Heart right ventricle (tissue), 16 donors: Measurements from ENCODE around the gene ADNP. TPM values are rescaled to one million over a fixed set of nuclear protein-coding genes. Genes with fewer than 3 reads are reported as not detected.

ENCODE experiments used
- ATAC-seq, 8 donors: fragments of 200-7000 bp; cut with Tn5 transposase; one replicate each; pipeline ENCODE4 v1.9.1; 2020; ENCODE audit warnings: mild to moderate bottlenecking in 8 of 8, moderate library complexity in 8 of 8, moderate number of reproducible peaks in 1 of 8
- DNase-seq, 2 donors: peaks; one replicate each; pipeline ENCODE4 v3.0.0-alpha.2; 2020
- H3K27ac ChIP-seq, 10 donors: fragments of 200-600 bp; sonication (generic) in 2 of 10; one replicate each; pipeline versions ENCODE4 v1.5.0 to v1.8.0; 2020 to 2022; ENCODE audit warnings: mild to moderate bottlenecking in 3 of 10
- H3K27me3 ChIP-seq, 7 donors: fragments of 200-600 bp; one replicate each; pipeline ENCODE4 v1.8.0; 2021 to 2022; ENCODE audit warnings: mild to moderate bottlenecking in 2 of 7
- H3K36me3 ChIP-seq, 9 donors: fragments of 200-600 bp; sonication (generic) in 1 of 9; one replicate each; pipeline versions ENCODE4 v1.5.0 to v1.8.0; 2020 to 2022; ENCODE audit warnings: mild to moderate bottlenecking in 2 of 9
- H3K4me1 ChIP-seq, 9 donors: fragments of 200-600 bp; sonication (generic) in 1 of 9; one replicate each; pipeline versions ENCODE4 v1.5.0 to v1.8.0; 2020 to 2022; ENCODE audit warnings: mild to moderate bottlenecking in 4 of 9
- H3K4me3 ChIP-seq, 10 donors: fragments of 200-600 bp; sonication (generic) in 2 of 10; one replicate each; pipeline versions ENCODE4 v1.5.0 to v1.8.0; 2020 to 2022; ENCODE audit warnings: mild to moderate bottlenecking in 7 of 10, moderate library complexity in 2 of 10
- H3K9me3 ChIP-seq, 11 donors: fragments of 200-600 bp in 10 of 11; sonication (generic) in 2 of 11; one replicate each; pipeline versions ENCODE4 v1.5.0 to v1.8.0; 2013 to 2022; ENCODE audit warnings: mild to moderate bottlenecking in 2 of 11, control low read depth in 1 of 11, moderate library complexity in 1 of 11
- WGBS, 2 donors: extraction: QIAGEN DNeasy Blood & Tissue Kit; methylation state at CpG; one replicate each; pipeline ENCODE4 v1.1.7; 2013; ENCODE audit warnings: inconsistent platforms in 1 of 2; 5-methylcytosine and 5-hydroxymethylcytosine counted together
- intact Hi-C, 10 donors: fragments of 100-400 bp; cut with DNase I; formaldehyde crosslinking; loops; one replicate each; pipeline versions ENCODE4 v1.11.1 to v1.14.2; 2022
- polyA plus RNA-seq, 2 donors: library from polyadenylated mRNA; stranded (reverse); fragments of 200-250 nt; gene quantifications; one replicate each; pipeline ENCODE4 v1.2.3, GENCODE V29; 2013
- total RNA-seq, 10 donors: library from RNA; stranded (reverse); fragmentation: NEBNext Ultra II Directional in 3 of 10; extraction: Animal tissue kit (Norgen Biotek cat#: 25700) in 3 of 10; gene quantifications; one replicate each; pipeline versions ENCODE4 v1.2.1 to v1.2.4, GENCODE V29; 2021 to 2023
- TF ChIP-seq, protein P1 (sequence below), 9 donors: fragments of 200-600 bp; sonication (generic) in 2 of 9; IDR thresholded peaks; one replicate each; pipeline versions ENCODE4 v1.5.0 to v1.8.0; 2021 to 2022; ENCODE audit warnings: antibody characterized with exemption in 9 of 9, mild to moderate bottlenecking in 5 of 9, moderate library complexity in 1 of 9
- donor health status: Arrhythmogenic right ventricular cardiomyopathy.
- donor health status: ischemic (EF 13 %, LVEDD 7.1; RV severe dilation, severe dysfunction).
- donor health status: healthy with polysubstance abuse.
- donor health status: DM: no; HTN: yes; CAD: no.
- donor health status: DM: no; HTN: no; CAD: no.
- donor health status: ischemic (EF 25% LVEDD 6.9; RV normal size, moderate dysfunction).
- donor health status: ischemic (EF 25% LVEDD 5.7; RV mildly dilated, moderate dysfunction).
- donor health status: healthy.
- donor health status: DM: yes; HTN: yes; CAD: no.
- donor health status: Ischemic cardiomyopathy.
- donor health status: ischemic (EF 35%, LVEDD 5.7; RV mildly dilated, moderate dysfunction).
- donor health status: nonischemic (EF 11% LVEDD 7.7; RV severe dilation, severe dysfunction).
- donor health status: DM: yes; HTN: yes; CAD: no.
- donor health status: PGD.
- donor health status: ischemic (EF 29% LVEDD 5.4; RV normal size, mild dysfunction).
- donor health status: nonischemic (EF 23%, LVEDD 6.1; RV moderate dilation, normal function).

ADNP gene
- total and polyA plus RNA-seq, 12 donors, result 14.6 to 46.1 (median 37.9) TPM

DNA sequence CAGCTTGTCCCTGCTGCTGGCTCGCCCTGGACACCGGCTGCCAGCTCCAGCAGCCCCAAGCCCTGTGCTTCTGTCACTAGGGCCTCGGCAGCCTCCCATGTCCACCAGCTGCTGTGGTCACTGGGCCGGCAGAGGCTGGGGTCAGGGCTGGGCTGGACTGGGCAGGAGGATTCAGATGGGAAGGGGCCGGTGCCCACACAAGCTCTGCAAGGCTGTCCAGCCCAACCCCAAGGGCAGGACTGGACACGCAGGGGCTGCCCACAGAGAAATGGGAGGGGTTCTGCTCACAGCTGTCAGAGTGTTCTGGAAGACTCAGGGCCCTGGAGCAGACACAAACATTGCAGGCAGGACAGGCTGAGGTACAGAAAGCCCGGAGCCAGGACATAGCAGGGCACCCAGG lies 65.6 kb downstream of the ADNP start:
- intact Hi-C loops, result no loop called here
- no peak for DNase-seq
- no peak overlapping the region for H3K4me3 ChIP-seq
- no peaks in the 10 kb centered on the region for H3K27me3 ChIP-seq
- H3K36me3 ChIP-seq, result no peaks in the 10 kb centered on the region
- no peaks in the 10 kb centered on the region for H3K4me1 ChIP-seq
- TF ChIP-seq, protein P1, sequence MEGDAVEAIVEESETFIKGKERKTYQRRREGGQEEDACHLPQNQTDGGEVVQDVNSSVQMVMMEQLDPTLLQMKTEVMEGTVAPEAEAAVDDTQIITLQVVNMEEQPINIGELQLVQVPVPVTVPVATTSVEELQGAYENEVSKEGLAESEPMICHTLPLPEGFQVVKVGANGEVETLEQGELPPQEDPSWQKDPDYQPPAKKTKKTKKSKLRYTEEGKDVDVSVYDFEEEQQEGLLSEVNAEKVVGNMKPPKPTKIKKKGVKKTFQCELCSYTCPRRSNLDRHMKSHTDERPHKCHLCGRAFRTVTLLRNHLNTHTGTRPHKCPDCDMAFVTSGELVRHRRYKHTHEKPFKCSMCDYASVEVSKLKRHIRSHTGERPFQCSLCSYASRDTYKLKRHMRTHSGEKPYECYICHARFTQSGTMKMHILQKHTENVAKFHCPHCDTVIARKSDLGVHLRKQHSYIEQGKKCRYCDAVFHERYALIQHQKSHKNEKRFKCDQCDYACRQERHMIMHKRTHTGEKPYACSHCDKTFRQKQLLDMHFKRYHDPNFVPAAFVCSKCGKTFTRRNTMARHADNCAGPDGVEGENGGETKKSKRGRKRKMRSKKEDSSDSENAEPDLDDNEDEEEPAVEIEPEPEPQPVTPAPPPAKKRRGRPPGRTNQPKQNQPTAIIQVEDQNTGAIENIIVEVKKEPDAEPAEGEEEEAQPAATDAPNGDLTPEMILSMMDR (IDR thresholded peaks at IDR 0.05), result no peak
- no peaks in the 10 kb centered on the region for H3K9me3 ChIP-seq
- no peak for ATAC-seq
- H3K27ac ChIP-seq, result no peak overlapping the region
- WGBS, 2 donors, result 81 to 83% methylated on average over 7 of the region's 7 CpGs

DNA sequence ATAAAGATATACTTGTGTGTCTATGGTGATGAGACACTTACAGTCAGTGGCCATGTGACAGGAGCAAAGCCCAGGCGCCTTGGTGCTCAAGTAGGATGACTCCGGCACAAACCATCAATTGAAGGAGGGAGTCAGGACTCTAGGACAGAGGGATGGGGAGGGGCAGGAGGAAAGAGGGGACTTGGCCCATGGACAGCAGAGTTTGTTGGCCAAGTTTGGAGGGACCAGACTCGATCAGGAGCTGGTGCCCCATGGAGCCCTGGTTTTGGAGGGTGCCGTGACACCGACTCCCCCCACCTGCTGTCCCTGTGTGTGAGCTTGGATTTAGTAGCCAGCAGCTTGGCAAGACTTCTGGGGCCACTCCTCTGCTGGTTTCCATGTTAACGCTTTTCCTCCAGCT lies 66.1 kb downstream of the ADNP start:
- Histone ChIP-seq H3K36me3 (no peaks in the 10 kb centered on the region), H3K4me1 (no peaks in the 10 kb centered on the region), H3K4me3 (no peak overlapping the region), H3K9me3 (no peaks in the 10 kb centered on the region), H3K27me3 (no peaks in the 10 kb centered on the region), H3K27ac (no peak overlapping the region)
- no peak for ATAC-seq
- intact Hi-C loops, result no loop called here
- TF ChIP-seq, protein P1 (IDR thresholded peaks at IDR 0.05), result no peak
- WGBS, 2 donors, result 86 to 90% methylated on average over 6 of the region's 6 CpGs
- no peak for DNase-seq

DNA sequence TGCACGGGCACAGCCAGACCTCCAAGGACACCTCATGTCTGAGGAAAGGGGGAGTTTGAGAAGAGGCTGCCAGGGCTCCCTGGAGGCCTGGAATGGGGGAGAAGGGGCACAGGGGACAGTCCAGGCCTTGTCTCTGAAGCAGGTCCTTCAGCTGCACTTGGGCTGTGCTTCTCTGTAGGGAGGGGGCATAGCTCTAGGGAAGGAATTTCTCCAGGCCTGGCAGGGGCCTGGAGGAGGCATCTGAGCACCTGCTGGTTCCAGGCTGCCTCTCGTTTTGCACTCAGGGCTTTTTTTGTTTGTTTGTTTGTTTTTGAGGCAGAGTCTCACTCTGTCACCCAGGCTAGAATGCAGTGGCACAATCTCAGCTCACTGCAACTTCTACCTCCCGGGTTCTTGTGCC lies 68.7 kb downstream of the ADNP start:
- H3K9me3 ChIP-seq, result no peaks in the 10 kb centered on the region
- TF ChIP-seq, protein P1 (IDR thresholded peaks at IDR 0.05), result no peak
- intact Hi-C loops, result no loop called here
- H3K4me1 ChIP-seq, result no peaks in the 10 kb centered on the region
- H3K4me3 ChIP-seq, result no peak overlapping the region
- no peak overlapping the region for H3K27ac ChIP-seq
- DNase-seq (no peak), ATAC-seq (no peak)
- H3K36me3 ChIP-seq, result no peaks in the 10 kb centered on the region
- 62 to 64% methylated on average over 3 of the region's 3 CpGs for WGBS, 2 donors
- H3K27me3 ChIP-seq, result peaks cover 0 to 5% (median 0%) of the 10 kb centered on the region in 7 donors

DNA sequence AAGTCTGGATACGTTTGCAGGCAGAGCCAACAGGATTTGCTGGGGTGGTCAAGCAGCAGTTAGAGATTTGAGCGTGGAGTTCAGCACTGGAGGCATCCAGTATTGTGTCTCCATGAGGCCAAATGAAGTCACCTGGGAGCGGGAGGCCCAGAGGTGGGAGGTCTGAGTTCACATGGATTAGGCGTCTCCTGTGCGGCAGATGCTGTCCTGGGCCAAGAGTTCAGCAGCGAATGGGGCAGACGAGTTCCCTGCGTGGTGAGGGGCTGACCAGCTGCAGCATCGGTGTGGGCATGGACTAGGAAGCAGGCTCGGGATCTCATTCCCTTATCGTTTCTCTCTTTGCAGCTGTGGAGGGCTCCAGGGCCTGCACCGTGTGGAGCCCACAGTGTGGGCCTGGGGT lies 70.2 kb downstream of the ADNP start:
- H3K36me3 ChIP-seq, result no peaks in the 10 kb centered on the region
- intact Hi-C loops, result no loop called here
- DNase-seq (no peak), ATAC-seq (no peak)
- H3K4me1 ChIP-seq, result no peaks in the 10 kb centered on the region
- no peak overlapping the region for H3K4me3 ChIP-seq
- WGBS, 2 donors, result 72 to 80% methylated on average over 12 of the region's 12 CpGs
- H3K9me3 ChIP-seq, result no peaks in the 10 kb centered on the region
- TF ChIP-seq, protein P1 (IDR thresholded peaks at IDR 0.05), result no peak
- no peak overlapping the region for H3K27ac ChIP-seq
- H3K27me3 ChIP-seq, result peaks cover 0 to 5% (median 0%) of the 10 kb centered on the region in 7 donors
